ENCODE results near the gene STAT5A. TPM values are rescaled to one million over a fixed set of nuclear protein-coding genes. Genes with fewer than 3 reads are reported as not detected.
"Not testable (repeated sequence)": the region's sequence is repeated elsewhere in the genome, so short reads cannot be mapped to it uniquely, and the experiment has no call there.

The STAT5A gene
- total RNA-seq, 1 experiment from 2014 or later = 0.31 TPM

GRCh38 chr17:42282478-42283080 is 5.7 kb upstream of the STAT5A start:
- no peak for DNase-seq (ENCODE audit: low spot score)
- in situ Hi-C loops (cut with HindIII; ENCODE audit: low sequenced_read_pairs) = no loop called here

- in situ Hi-C loops (cut with HindIII; ENCODE audit: low sequenced_read_pairs) = no loop called here
- DNase-seq (ENCODE audit: low spot score) = no peak
Measured at GRCh38 chr17:42283241-42284023, 4.9 kb upstream of the STAT5A start.

GRCh38 chr17:42284024-42284369 is 4.3 kb upstream of the STAT5A start:
- in situ Hi-C loops (cut with HindIII; ENCODE audit: low sequenced_read_pairs) = no loop called here
- no peak for DNase-seq (ENCODE audit: low spot score)

GRCh38 chr17:42284566-42284965 is 3.7 kb upstream of the STAT5A start:
- no peak for DNase-seq (ENCODE audit: low spot score)
- in situ Hi-C loops (cut with HindIII; ENCODE audit: low sequenced_read_pairs) = no loop called here

- no peak for DNase-seq (ENCODE audit: low spot score)
- in situ Hi-C loops (cut with HindIII; ENCODE audit: low sequenced_read_pairs) = no loop called here
Measured at GRCh38 chr17:42285346-42286050, 2.8 kb upstream of the STAT5A start.

GRCh38 chr17:42286411-42287221 is 1.7 kb upstream of the STAT5A start:
- no peak for DNase-seq (ENCODE audit: low spot score)
- in situ Hi-C loops (cut with HindIII; ENCODE audit: low sequenced_read_pairs) = no loop called here

GRCh38 chr17:42287305-42287976 is 857 bp upstream of the STAT5A start:
- in situ Hi-C loops (cut with HindIII; ENCODE audit: low sequenced_read_pairs) = no loop called here
- DNase-seq (ENCODE audit: low spot score) = no peak

- DNase-seq (ENCODE audit: low spot score) = no peak
Measured at GRCh38 chr17:42288803-42289610, 709 bp downstream of the STAT5A start.

GRCh38 chr17:42289611-42290181 is 1.4 kb downstream of the STAT5A start:
- DNase-seq (ENCODE audit: low spot score) = no peak
- in situ Hi-C loops (cut with HindIII; ENCODE audit: low sequenced_read_pairs) = no loop called here

More at GRCh38 chr17:42288803-42289610, 709 bp downstream of the STAT5A start:
- in situ Hi-C loops (cut with HindIII; ENCODE audit: low sequenced_read_pairs) = no loop called here

- in situ Hi-C loops (cut with HindIII; ENCODE audit: low sequenced_read_pairs) = no loop called here
- no peak for DNase-seq (ENCODE audit: low spot score)
Measured at GRCh38 chr17:42290577-42290976, 2.3 kb downstream of the STAT5A start.

GRCh38 chr17:42291129-42291528 is 2.8 kb downstream of the STAT5A start:
- DNase-seq (ENCODE audit: low spot score) = no peak
- in situ Hi-C loops (cut with HindIII; ENCODE audit: low sequenced_read_pairs) = no loop called here

GRCh38 chr17:42294469-42295398 is 6.4 kb downstream of the STAT5A start:
- in situ Hi-C loops (cut with HindIII; ENCODE audit: low sequenced_read_pairs) = no loop called here
- peak; percentile 21 for DNase-seq (ENCODE audit: low spot score)

GRCh38 chr17:42296012-42296411 is 7.7 kb downstream of the STAT5A start:
- in situ Hi-C loops (cut with HindIII; ENCODE audit: low sequenced_read_pairs) = no loop called here
- DNase-seq (ENCODE audit: low spot score) = no peak

- DNase-seq (ENCODE audit: low spot score); in situ Hi-C loops (cut with HindIII; ENCODE audit: low sequenced_read_pairs): not testable (repeated sequence)
Measured at GRCh38 chr17:42297775-42298174, 9.5 kb downstream of the STAT5A start.

- DNase-seq (ENCODE audit: low spot score); in situ Hi-C loops (cut with HindIII; ENCODE audit: low sequenced_read_pairs): not testable (repeated sequence)
Measured at GRCh38 chr17:42299361-42299760, 11.1 kb downstream of the STAT5A start.

GRCh38 chr17:42299913-42300312 is 11.6 kb downstream of the STAT5A start:
- in situ Hi-C loops (cut with HindIII; ENCODE audit: low sequenced_read_pairs) = loop anchor here (25.0 kb wide), 1 partner anchor 88 kb away; no protein-coding TSS in a partner anchor

GRCh38 chr17:42301022-42301421 is 12.7 kb downstream of the STAT5A start:
- in situ Hi-C loops (cut with HindIII; ENCODE audit: low sequenced_read_pairs) = loop anchor here (25.0 kb wide), 1 partner anchor 89 kb away; no protein-coding TSS in a partner anchor
- DNase-seq (ENCODE audit: low spot score) = no peak

More at GRCh38 chr17:42299913-42300312, 11.6 kb downstream of the STAT5A start:
- not testable (repeated sequence) for DNase-seq (ENCODE audit: low spot score)

Data from G401 (cell line).